Posterior cingulate gyrus (tissue), 11 donors: ENCODE results near the gene SRGAP1.
"Not testable (repeated sequence)": the region's sequence is repeated elsewhere in the genome, so short reads cannot be mapped to it uniquely, and the experiment has no call there.

ENCODE experiments used
- DNase-seq, 10 donors: peaks; one replicate each; pipeline versions ENCODE4 v3.0.0 to v3.0.0-alpha.2; 2020 to 2021; ENCODE audit warnings: mixed read lengths in 3 of 10
- intact Hi-C: fragments of 100-400 bp; cut with DNase I; formaldehyde crosslinking; loops from one replicate; pipeline ENCODE4 v1.15.1; 2023

SRGAP1 gene

DNA sequence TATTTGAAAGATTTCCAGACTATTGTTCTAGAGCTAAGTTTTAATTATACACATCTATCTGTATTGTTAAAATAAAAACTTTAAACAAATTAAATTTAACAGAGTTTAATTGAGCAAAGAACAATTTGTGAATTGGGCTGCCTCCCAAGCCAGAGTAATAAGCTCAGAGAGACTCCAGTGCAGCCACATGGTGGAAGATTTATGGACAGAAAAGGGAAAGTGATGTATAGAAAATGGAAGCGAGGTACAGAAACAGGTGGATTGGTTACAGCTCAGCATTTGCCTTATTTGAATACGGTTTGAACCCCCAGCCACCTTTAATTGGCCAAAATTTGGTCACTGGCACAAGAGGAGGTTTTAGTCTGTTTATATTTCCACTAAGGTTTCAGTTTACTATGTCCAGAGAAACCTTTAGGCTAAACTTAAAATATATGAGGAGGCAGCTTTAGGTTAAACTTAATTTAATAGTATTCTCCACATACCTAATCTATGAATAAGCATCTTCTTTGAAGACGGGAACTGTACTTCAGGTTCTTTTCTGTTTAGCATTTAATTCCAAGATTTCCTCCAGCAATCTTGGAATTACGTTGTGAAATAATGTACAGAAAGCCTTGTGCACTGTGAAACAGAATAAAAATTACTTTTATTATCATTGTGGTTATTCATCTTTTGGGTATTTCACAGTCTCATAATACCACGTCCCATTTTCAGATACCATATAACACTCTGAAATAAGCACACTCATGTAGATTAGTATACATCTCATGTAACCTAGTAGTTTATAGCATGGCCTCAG lies 19.4 kb downstream of the SRGAP1 start:
- no peak for DNase-seq
- intact Hi-C loops, result no loop called here

DNA sequence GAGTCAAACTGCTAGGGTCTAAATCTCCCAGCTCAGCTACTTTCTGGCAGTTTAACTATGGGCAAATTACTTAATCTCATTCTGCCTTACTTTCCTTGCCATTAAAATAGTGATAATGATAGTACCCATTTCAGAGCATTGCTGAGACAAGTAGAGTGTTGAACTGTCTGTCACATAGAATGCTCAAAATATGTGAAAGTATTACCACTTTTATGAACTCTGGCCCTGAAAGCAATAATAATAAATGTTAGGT lies 19.9 kb downstream of the SRGAP1 start:
- intact Hi-C loops, result no loop called here
- DNase-seq, result no peak

DNA sequence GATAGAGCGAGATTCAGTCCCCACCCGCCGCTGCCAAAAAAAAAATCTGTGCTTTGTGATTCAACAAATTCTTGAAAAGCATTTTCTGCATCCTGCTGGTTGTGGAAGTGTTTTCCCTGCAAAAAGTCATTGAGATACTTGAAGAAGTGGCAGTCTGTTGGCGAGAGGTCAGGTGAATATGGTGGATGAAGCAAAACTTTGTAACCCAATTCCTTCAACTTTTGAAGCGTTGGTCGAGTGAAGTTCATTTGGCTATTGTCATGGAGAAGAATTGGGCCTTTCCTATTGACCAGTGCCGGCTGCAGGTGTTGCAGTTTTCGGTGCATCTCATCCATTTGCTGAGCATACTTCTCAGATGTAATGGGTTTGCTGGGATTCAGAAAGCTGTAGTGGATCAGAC lies 20.9 kb downstream of the SRGAP1 start:
- DNase-seq, result no peak
- intact Hi-C loops, result no loop called here

DNA sequence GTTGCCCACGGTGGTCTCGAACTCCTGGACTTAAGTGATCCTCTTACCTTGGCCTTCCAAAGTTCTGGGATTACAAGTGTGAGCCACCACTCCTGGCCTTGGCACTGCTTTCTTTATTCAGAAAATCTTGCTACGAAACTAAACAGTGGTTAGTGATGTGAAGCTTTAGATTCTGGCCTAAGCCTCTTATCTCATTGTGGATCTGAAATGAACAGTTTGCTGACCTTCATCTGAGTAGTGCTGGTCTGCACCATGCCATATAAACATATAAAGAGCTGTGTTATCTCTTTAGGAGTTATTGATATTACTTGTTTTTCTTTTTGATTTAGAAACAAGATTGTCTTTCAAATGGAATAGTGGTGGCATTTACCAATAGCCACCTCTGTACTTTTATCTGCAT lies 22.6 kb downstream of the SRGAP1 start:
- intact Hi-C loops, result no loop called here

DNA sequence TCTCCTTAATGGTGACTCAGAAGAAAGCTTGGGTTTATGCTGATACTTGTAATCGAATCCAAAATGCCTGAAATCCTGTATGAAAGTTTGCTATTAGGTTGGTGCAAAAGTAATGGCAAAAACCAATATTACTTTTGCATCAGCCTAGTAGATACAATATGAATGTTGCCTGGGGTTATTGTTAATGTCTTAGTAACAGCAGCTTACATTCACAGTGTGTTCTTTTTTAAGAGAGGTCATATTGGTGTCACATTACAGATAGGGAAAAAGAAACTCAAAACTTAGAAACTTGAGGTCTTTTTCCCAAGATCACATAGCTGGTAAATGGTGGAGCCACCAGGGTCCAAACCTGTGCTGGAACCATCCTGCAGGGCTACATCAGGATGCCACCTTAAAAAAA lies 25.2 kb downstream of the SRGAP1 start:
- intact Hi-C loops, result no loop called here
- DNase-seq, result no peak

More for the DNA sequence above, 22.6 kb downstream of the SRGAP1 start:
- no peak for DNase-seq

DNA sequence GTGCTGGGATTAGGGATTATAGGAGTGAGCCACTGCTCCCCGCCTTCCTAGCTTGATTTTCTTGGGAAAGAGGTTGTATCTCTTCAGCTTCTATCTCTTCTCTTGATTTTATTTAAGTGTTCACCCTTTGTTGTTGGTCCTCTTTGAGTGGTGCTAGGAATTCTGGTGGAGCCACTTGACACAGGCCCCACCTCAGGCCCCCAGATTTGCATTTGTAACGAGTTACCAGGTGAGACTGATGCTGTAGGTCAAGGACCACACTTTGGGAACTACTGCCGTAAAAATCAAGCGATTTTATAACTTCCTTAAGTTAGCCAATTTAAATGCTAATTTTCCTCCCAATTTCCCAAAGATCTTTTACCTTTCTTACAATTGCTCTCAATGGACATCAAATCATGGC lies 26.3 kb downstream of the SRGAP1 start:
- no peak for DNase-seq
- intact Hi-C loops, result no loop called here

DNA sequence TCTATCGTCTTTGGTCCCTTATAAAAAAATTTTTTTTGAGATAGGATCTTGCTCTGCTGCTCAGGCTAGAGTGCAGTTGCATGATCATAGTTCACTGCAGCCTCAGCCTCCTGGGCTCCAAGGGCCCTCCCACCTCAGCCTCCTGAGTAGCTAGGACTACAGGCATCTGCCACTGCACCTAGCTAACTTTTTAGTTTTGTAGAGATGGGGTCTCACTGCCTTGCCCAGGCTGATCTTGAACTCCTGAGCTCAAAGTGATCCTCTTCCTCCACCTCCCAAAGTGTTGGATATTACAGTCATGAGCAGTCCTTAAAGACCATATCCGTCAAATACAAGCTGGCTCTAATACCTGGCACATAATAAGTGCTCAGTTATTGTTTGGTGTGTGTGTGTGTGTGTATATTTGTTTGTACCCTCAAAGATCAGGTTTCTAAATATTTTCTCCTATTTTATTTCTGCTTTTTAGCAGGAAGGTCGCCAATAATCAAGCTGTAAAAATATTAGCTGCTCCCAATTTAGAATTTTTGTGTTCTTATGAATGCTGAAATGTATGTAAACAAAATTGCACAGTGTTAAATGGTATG lies 30.5 kb downstream of the SRGAP1 start:
- DNase-seq, result no peak
- intact Hi-C loops, result no loop called here

DNA sequence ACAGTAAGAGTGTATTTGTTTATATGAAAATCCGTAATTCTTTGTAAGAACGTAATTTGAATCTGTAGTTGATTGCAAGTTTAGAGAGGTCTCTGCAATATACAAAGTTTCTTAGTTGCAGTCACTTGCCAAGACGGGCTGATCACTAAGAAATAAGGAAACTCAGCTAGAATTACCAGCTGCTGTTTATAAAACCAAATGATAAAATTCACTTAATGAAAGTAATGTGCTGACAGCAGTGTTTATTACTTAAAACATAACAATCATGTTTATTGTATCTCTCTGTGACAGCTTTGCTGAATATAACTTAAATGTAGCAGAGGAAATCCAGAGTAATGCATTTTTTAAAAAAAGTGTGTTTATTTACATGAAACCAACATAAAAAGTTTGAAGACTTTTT lies 31.2 kb downstream of the SRGAP1 start:
- intact Hi-C loops, result no loop called here

DNA sequence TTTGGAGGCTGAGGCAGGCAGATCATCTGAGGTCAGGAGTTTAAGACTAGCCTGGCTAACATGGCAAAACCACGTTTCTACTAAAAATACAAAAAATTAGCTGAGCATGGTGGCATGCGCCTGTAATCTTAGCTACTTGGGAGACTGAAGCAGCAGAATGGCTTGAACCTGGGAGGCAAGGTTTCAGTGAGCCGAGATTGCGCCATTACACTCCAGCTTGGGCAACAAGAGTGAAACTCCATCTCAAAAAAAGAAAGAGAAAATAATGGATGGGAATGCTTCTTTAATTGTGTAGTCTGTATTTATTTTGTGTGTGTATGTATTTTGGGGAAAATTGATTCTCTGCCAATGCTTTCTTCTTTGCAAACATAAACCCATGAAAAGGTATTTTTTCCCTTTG lies 32.5 kb downstream of the SRGAP1 start:
- DNase-seq, result no peak
- intact Hi-C loops, result no loop called here

More for the DNA sequence above, 31.2 kb downstream of the SRGAP1 start:
- no peak for DNase-seq

DNA sequence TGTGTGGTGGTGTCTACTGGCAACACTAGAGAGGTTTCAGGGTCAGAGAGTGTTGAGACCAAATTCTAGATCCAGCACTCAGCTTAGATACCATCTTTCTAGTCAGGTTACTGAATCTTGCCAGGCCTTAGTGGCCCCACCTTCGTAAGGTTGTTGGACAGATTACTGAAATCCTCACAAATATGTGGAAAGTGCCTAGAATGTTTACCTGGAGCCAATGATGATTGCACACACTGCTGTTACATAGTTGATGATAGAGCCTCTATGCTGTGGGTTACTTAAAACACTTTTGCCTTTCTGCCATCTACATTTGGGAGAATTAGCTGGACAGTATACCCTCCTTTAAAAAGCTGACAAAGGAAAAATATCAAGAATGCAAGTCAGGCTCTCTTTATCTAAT lies 33.2 kb downstream of the SRGAP1 start:
- intact Hi-C loops, result no loop called here
- no peak for DNase-seq

DNA sequence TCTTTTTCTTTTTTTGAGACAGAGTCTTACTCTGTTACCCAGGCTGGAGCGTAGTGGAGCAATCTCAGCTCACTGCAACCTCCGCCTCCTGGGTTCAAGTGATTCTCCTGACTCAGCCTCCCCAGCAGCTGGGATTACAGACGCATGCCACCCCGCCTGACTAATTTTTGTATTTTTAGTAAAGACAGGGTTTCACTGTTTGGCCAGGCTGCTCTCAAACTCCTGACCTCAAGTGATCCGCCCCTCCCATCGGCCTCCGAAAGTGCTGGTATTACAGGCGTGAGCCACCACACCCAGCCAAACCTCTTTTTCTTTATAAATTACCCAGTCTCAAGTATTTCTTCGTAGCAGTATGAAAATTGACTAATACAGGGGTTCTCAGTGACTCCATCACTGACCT lies 35.7 kb downstream of the SRGAP1 start:
- DNase-seq, intact Hi-C loops: not testable (repeated sequence)

DNA sequence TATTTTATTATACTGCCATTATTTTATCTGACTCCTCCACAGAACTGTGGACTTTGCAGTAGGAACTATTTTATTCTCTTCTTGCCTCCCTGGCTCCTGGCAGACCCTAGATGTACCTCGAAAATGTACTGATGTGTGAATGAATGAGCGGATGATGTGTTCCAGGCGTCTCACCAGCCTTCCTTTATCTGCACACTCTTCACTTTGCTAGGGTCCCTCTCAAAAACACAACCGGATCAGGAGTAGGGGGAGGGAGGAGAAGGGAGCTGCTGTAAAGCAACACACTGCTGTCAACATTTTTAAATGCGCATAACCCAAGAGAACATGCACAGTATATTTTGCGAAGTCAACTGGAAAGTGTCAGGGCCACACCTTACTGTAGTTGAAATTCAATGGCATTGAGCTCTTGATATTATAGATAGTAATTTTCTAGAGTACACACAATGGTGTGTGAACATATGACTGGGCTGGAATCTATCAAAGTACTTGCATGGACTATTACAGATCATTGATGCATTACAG lies 36.3 kb downstream of the SRGAP1 start:
- DNase-seq, result no peak
- intact Hi-C loops, result no loop called here

DNA sequence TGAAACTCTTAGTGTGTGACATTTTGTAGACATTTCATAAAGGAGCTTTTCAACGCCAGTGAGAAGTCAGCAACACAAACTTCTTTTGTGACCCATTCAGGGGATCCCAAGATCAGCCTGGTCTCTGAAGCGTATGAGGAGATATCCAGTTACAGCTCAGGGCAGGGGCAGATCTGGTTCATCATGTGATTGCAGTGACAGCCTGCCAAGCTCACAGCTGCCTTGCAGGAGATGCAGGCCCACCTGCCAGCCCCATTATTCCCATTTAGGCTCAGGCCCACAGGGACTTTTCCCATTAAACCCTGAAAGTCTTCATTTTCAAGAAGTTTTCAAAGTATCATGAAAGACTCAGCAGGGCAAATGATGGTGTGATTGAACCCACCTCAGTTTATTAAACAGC lies 38.3 kb downstream of the SRGAP1 start:
- intact Hi-C loops, result no loop called here
- DNase-seq, result peak in 1 of 10 donors; percentile 14

DNA sequence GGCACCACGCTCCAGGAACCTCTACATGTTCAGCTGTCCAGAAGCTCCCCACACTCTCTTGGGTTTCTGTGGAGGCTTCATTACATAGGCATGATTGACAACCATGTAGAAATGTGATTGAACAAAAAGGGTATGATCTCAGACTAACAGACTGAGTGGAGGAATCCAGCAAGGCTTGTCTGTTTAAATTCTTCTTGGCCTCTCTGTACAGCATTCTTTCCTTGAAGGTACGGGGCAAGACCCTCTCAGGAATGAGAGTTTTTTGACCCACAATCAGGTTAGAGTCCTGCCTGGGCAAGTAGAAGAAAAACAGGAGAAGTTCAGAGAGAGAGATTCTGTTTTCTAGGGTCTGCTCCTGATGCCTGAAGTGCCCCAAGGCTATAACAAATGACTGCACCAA lies 40.9 kb downstream of the SRGAP1 start:
- DNase-seq, result no peak
- intact Hi-C loops, result no loop called here

DNA sequence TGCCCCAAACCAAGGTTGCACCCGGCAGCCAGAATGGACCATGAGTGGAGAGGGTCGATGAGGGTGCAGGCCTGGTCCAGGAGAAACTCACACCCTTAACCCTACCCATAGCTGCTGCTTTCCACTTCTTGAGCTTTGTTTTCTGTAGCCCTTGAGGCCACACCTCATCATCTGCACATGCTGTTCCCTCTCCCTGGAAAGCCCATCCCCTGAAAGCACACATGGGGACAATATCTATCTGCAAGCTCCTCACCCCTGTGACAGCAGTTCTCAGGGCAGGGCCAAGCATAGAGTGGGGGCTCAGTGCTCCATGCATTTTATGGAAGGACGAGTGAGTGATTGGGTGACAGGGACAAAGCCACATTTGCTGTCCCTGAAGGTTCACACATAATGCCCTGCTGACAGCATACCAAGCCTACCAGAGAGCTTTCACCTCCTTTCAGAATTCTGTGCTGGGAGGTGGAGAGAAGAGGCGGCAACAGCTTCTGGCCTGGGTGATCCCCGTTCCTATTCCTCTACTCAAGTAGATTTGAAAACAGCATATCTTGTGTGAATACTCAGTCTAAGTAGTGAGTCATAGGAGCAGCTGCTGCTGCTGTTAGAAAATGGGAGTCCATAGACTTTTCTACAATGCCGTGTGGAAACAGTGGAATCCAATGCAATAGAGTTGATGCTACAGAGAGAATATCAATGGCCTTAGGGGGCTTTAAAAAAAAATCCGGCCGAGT lies 44.6 kb downstream of the SRGAP1 start:
- no peak for DNase-seq
- intact Hi-C loops, result no loop called here

DNA sequence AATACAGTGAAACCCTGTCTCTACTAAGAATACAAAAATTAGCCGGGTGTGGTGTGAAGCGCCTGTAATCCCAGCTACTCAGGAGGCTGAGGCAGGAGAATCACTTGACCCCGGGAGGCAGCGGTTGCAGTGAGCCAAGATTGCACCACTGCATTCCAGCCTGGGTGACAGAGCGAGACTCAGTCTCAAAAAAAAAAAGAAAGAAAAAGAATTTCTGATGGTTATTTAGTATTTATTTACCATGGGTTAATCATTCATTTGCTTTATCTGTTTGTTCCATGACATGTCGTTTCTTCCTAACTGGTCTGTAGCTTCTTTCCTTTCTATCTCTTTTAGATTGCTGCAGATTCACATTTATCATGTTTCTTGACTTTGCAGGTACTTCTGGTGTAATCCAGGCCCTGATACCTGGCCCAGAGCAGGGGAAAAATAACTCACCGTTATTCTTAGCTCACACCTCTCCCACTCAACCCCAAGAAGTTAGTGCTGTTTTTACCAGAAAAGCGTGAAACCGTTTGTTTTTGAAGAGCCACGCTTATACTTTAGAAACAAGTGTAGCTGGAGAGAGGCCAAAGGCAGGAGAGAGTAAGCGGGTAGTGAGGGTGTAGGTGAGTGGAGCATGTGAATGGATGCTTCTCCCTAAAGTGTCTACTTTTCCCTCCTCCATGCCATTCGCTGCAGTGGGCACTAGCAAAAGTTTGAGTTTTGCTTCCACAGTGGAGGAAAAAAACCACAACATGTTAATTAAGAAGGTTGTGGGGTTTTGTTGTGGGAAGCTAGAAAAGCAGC lies 45.4 kb downstream of the SRGAP1 start:
- no peak for DNase-seq

DNA sequence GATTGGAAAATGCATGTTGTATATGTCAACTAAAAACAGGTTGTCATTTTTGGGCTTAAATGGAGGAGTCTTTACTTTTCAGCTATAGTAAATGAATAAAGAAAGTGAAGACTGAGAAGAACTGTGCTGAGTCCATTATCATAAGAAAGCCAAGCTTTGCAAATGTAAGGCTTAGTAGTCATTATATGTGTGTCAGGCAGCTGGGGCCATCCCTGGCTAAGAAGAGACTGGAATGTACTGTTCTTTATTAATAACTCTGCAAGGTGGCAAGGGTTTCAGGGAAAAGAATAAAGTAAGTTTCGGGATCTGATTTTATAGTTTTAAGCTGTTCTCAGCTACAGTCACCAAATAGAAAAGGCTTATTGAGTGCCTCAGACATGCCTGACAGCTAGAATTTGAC lies 48.7 kb downstream of the SRGAP1 start:
- no peak for DNase-seq

More for the DNA sequence above, 45.4 kb downstream of the SRGAP1 start:
- intact Hi-C loops, result no loop called here

DNA sequence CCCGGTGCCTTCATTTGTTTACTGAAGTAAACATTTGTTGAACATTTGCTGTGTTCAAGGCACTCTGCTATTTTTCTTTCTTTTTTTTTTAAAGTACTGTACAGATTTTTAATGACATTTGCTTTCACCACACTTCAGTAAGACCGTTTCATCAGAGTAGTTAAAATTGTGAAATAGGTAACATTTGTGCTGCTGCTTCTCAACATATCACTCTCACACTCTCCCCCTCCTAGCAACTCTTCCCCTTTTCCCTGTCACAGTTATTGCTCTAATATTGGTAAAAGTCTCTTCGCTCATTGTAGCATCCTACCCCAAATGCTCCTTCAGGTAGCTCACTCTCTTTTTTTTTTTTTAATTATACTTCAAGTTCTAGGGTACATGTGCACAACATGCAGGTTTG lies 49.6 kb downstream of the SRGAP1 start:
- intact Hi-C loops, result no loop called here

More for the DNA sequence above, 48.7 kb downstream of the SRGAP1 start:
- intact Hi-C loops, result no loop called here

DNA sequence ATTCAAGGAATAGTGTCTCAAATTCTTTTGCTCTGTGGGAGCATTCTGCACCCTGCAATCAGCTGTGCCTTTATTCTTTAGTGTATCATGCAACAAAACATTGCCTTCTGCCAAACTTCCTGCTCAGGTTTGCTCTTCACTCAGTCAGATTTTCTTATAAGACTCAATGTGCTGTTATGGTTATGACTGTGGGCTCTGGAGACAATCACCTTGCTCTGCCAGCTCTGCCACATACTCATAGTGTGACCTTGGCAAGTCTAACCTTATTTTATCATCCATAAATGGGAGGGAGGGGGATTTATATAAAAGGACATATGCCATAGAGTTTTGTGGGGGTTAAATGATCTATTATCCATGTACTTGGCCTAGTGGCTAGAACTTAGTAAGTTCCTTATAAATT lies 51.3 kb downstream of the SRGAP1 start:
- intact Hi-C loops, result no loop called here
- no peak for DNase-seq

More for the DNA sequence above, 49.6 kb downstream of the SRGAP1 start:
- DNase-seq, result no peak

DNA sequence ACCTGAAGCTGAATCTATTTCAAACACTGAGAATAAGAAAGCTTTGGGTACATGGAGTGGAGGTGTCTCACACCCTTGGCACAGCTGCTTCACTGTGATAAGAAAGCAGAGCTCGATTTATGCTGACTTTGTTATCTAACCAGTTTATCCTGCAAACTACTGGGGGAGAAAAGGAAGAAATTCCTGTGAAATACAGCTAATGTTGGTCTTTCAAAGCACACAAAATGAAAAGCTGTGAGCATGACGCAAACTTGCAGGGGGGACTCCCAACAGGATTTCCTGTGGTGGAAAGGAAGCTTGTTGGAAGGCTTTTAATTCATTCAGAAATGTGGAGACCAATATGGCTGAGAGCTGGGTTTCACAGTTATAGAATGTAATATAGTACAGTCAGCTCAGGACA lies 53.4 kb downstream of the SRGAP1 start:
- intact Hi-C loops, result no loop called here
- DNase-seq, result no peak

DNA sequence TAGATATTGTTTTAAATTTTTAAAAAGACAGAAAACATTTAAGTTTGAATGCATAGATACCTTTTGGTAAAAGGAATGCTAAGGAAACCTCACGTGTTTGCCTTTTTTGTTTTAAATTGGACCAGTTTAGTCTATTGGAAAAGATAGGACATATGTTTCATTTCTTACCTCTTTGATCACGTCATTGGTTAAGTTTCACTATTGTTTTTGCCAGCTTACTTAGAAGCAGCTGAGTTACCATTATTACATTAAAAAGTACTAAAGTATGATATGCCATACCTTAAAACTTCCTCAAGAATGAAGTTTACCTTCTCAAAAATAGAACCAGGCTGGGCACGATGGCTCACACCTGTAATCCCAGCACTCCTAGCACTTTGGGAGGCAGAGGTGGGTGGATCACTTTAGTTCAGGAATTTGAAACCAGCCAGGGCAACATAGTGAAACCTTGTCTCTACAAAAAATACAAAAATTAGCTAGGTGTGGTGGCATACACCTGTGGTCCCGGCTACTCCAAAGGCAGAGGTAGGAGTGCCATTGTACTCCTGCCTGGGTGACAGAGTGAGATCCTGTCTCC lies 54.4 kb downstream of the SRGAP1 start:
- intact Hi-C loops, result no loop called here

More for the DNA sequence above, 54.4 kb downstream of the SRGAP1 start:
- no peak for DNase-seq
